Chondrocyte (in vitro differentiated cells): Measurements from ENCODE around the gene MSH6. TPM values are rescaled to one million over a fixed set of nuclear protein-coding genes. Genes with fewer than 3 reads are reported as not detected.

ENCODE experiments used
- DNase-seq: peaks from one replicate; pipeline ENCODE4 v3.0.0; 2021; ENCODE audit warnings: mixed read lengths, low spot score
- H3K27ac Mint-ChIP-seq: one replicate; pipeline ENCODE4 v1.8.0; 2021; ENCODE audit warnings: mild to moderate bottlenecking, moderate library complexity, mixed read lengths; ENCODE audit not compliant: unreplicated experiment
- H3K27me3 Mint-ChIP-seq: 2 replicates; pipeline ENCODE4 v1.8.0; 2021; ENCODE audit warnings: low read depth, mixed read lengths
- H3K36me3 Mint-ChIP-seq: 2 replicates; pipeline ENCODE4 v1.8.0; 2021; ENCODE audit warnings: low read depth, mixed read lengths
- H3K4me1 Mint-ChIP-seq: 2 replicates; pipeline ENCODE4 v1.8.0; 2021; ENCODE audit warnings: low read depth, mild to moderate bottlenecking, mixed read lengths
- H3K4me3 Mint-ChIP-seq: one replicate; pipeline ENCODE4 v1.8.0; 2021; ENCODE audit warnings: mild to moderate bottlenecking, moderate library complexity, mixed read lengths; ENCODE audit not compliant: unreplicated experiment
- H3K9me3 Mint-ChIP-seq: 2 replicates; pipeline ENCODE4 v1.8.0; 2021; ENCODE audit warnings: low read depth, mixed read lengths
- total RNA-seq: library from RNA; stranded (reverse); gene quantifications from 3 replicates; pipeline ENCODE4 v1.2.1, GENCODE V29; 2021
- TF ChIP-seq, protein P1 (sequence below): fragments of 200-600 bp; sonication (generic); IDR thresholded peaks from 2 replicates; pipeline ENCODE4 v1.5.0; 2021; ENCODE audit warnings: antibody characterized with exemption, mild to moderate bottlenecking, moderate library complexity

The MSH6 gene
- total RNA-seq, 1 donor from 2014 or later: 53.4 TPM

DNA sequence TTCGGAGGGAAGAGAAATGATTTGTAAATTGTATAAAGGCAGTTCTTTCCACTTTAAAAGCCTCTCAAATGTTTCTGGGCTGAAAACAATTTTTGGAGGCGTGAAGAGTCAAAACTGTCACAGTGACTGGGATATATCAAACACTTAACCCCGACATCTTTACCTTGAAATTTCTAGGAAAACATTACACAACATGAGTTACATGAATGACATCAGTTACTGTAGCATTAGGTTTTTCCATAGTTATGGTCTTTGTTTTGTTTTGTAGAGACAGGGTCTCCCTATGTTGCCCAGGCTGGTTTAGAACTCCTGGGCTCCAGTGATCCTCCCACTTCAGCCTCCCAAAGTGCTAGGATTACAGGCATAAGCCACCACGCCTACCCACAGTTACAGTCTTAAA, 25.7 kb downstream of the MSH6 start:
- no peak for DNase-seq
- peaks cover 37% of the 10 kb centered on the region for H3K36me3 Mint-ChIP-seq
- TF ChIP-seq, protein P1, sequence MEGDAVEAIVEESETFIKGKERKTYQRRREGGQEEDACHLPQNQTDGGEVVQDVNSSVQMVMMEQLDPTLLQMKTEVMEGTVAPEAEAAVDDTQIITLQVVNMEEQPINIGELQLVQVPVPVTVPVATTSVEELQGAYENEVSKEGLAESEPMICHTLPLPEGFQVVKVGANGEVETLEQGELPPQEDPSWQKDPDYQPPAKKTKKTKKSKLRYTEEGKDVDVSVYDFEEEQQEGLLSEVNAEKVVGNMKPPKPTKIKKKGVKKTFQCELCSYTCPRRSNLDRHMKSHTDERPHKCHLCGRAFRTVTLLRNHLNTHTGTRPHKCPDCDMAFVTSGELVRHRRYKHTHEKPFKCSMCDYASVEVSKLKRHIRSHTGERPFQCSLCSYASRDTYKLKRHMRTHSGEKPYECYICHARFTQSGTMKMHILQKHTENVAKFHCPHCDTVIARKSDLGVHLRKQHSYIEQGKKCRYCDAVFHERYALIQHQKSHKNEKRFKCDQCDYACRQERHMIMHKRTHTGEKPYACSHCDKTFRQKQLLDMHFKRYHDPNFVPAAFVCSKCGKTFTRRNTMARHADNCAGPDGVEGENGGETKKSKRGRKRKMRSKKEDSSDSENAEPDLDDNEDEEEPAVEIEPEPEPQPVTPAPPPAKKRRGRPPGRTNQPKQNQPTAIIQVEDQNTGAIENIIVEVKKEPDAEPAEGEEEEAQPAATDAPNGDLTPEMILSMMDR: no peak
- no peak overlapping the region for H3K4me3 Mint-ChIP-seq
- H3K4me1 Mint-ChIP-seq: peaks cover 21% of the 10 kb centered on the region
- peaks cover under 1% of the 10 kb centered on the region for H3K9me3 Mint-ChIP-seq
- no peaks in the 10 kb centered on the region for H3K27me3 Mint-ChIP-seq
- H3K27ac Mint-ChIP-seq: peak overlapping the region; percentile 23

DNA sequence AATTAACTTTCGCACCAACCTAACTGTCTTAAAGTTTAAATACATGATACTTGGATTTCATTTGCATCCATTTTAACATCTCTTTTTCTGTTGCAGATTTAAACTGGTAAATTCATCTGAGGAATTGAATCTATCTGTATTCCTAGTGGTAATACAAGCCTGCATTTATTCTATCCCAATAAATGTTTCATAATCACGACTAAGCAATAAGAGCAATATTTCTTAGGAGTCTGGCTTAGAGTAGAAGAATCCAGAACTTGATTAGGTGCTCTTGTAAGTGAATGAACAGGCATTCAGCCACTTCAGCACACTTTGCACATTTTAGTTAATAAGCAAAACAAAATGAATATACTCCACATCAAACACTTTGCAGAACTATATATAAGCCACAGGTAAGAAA, 27.0 kb downstream of the MSH6 start:
- no peaks in the 10 kb centered on the region for H3K27me3 Mint-ChIP-seq
- no peaks in the 10 kb centered on the region for H3K9me3 Mint-ChIP-seq
- H3K36me3 Mint-ChIP-seq: peaks cover 41% of the 10 kb centered on the region
- H3K27ac Mint-ChIP-seq: no peak overlapping the region
- DNase-seq: no peak
- no peak overlapping the region for H3K4me3 Mint-ChIP-seq
- peaks cover 21% of the 10 kb centered on the region for H3K4me1 Mint-ChIP-seq
- TF ChIP-seq, protein P1: no peak

DNA sequence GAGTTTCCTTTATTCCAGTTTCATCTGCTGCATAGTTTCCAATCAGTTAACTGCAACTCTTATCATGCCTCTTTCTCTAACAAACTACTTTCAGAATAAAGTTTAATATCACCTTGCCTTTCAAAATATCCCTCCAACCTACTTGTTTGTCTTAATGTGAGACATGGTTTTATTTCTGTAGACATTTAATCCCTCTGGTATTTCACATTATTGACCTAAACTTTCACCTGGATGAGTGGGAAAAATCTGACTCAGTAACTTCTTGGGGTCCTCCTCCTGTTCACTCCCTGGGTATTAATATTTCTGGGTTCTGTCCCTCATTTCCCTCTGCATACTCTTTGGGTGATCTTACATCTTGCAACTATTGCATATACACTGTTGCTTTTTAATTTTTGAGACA, 27.9 kb downstream of the MSH6 start:
- Mint-ChIP-seq H3K36me3 (peaks cover 46% of the 10 kb centered on the region), H3K4me3 (no peak overlapping the region), H3K9me3 (no peaks in the 10 kb centered on the region), H3K4me1 (peaks cover 21% of the 10 kb centered on the region), H3K27ac (peak overlapping the region; percentile 14), H3K27me3 (no peaks in the 10 kb centered on the region)
- TF ChIP-seq, protein P1: no peak
- DNase-seq: no peak

DNA sequence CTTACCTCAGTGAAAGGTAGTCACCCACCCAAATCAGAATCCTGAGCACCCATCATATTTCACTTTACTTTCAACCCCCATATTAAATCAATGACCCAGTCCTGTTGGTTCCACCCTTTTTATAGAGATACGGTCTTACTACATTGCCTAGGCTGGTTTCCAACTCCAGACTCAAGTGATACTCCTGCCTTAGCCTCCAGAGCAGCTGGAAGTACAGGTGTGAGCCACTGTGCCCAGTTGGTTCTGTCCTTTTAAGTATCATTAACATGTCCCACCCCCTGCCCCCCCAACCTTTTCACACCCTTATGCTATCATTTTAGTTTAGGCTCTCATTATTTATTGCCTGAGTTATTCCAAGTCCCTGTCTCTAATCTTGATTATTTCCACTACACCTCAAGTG, 28.7 kb downstream of the MSH6 start:
- Mint-ChIP-seq H3K27ac (no peak overlapping the region), H3K27me3 (no peaks in the 10 kb centered on the region), H3K9me3 (no peaks in the 10 kb centered on the region), H3K4me3 (no peak overlapping the region), H3K36me3 (peaks cover 42% of the 10 kb centered on the region), H3K4me1 (peaks cover 21% of the 10 kb centered on the region)
- TF ChIP-seq, protein P1: no peak
- DNase-seq: no peak

DNA sequence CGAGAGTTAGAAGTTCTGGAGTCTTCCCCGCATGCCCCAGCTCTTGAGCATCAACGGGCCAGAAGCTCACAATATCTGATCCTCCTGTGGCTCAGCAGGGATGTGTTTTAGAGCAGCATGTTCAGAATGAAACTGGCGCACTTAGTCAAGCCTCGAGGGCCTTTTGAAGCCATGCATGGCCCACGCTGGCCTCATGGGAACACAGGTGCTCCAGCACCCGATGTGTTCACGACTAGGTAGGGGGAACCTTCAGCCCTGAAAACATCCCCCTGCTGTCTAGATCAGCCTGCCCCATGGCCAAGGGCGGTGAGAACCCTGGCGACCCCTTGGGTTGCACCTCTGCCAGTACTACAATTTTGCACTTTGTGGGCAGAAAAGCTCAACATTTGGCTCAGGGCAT, 32.8 kb downstream of the MSH6 start:
- Mint-ChIP-seq H3K9me3 (no peaks in the 10 kb centered on the region), H3K4me1 (peaks cover 11% of the 10 kb centered on the region), H3K4me3 (no peak overlapping the region), H3K27me3 (no peaks in the 10 kb centered on the region), H3K27ac (no peak overlapping the region), H3K36me3 (peaks cover 48% of the 10 kb centered on the region)
- no peak for DNase-seq
- TF ChIP-seq, protein P1: no peak
